ENCODE data around the gene DNMT3L.
"Not testable (repeated sequence)": the region's sequence is repeated elsewhere in the genome, so short reads cannot be mapped to it uniquely, and the experiment has no call there.

Gene DNMT3L

GRCh38 chr21:44294391-44295162 lies 32.9 kb upstream of the DNMT3L start:
- no peak for DNase-seq (ENCODE audit: low read depth)

- DNase-seq (ENCODE audit: low read depth): no peak
These were observed 32.0 kb upstream of the DNMT3L start for GRCh38 chr21:44293551-44294231.

GRCh38 chr21:44292812-44293195 lies 31.1 kb upstream of the DNMT3L start:
- no peak for DNase-seq (ENCODE audit: low read depth)

- DNase-seq (ENCODE audit: low read depth): no peak
These were observed 30.5 kb upstream of the DNMT3L start for GRCh38 chr21:44291936-44292811.

DNA sequence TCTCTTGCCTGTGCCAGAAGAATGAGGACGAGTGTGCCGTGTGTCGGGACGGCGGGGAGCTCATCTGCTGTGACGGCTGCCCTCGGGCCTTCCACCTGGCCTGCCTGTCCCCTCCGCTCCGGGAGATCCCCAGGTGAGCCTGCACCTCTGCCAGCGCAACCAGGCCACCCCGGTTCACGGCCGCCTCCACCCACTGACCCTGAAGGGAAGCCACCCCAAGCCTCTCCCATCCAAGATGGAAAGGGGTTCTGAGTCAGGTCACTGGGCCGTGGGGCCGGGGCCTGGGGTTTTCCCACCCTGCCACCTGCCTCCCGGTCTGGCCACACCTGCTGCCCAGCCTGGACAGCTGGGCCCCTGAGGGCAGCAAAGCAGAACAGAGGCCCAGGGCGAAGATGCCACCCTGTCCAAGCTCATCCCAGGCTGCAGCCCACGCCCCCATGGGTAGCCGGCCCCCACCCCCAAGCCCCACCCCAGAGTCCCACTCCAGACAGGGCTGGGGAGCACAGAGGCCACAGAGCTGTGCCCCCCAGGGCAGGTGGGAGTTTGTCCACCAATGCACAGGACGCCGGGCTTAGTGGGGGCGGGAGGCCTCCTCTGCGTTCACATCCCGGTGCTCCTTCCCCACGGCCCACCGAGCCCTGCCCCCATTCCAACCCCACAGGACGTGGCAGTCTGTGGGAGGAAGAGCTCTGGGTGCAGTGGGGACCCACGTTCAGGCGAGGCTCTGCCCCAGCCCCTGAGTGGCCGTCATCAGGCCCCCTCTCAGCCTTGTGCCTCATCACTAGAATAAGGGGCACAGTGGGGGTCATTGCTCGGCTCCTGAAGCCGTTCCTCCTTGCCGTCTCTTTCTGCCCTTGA lies 29.6 kb upstream of the DNMT3L start:
- DNase-seq (ENCODE audit: low read depth): no peak

DNA sequence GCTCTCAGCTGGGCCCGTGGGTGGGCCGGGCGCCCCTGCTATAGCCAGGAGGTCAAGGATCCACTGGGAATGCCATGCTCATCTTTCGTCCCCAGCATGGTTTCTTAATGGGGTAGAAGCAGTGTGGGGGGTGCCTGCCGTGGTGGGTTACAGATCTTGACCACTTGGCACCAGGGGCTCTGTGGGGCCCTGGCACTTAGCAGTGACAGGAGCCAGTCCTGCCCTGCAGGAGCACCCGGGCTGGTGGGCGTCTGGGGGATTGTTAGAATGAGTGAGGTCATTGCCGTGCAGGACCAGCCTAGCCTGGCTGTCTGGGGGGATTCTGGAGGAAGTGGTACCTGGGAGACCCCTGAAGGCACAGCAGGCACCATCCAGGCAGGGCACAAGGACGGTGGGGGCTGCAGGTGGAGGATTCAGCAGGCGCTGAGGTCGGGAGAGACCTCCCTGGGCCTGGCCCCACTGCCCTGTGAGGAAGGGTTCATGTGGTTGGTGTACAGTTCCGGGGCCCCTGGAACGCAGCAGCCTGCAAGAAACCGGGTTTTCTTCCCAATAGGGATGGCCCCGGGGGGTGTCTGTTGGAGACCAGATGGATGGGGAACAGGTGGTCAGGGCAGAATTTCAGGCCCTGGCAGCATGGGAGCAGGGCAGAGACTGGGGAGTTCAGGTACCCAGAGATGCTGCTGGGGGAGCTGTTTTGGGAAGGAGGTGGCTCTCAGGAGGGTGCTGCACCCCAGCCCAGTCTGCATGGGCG lies 28.8 kb upstream of the DNMT3L start:
- DNase-seq (ENCODE audit: low read depth): no peak

DNA sequence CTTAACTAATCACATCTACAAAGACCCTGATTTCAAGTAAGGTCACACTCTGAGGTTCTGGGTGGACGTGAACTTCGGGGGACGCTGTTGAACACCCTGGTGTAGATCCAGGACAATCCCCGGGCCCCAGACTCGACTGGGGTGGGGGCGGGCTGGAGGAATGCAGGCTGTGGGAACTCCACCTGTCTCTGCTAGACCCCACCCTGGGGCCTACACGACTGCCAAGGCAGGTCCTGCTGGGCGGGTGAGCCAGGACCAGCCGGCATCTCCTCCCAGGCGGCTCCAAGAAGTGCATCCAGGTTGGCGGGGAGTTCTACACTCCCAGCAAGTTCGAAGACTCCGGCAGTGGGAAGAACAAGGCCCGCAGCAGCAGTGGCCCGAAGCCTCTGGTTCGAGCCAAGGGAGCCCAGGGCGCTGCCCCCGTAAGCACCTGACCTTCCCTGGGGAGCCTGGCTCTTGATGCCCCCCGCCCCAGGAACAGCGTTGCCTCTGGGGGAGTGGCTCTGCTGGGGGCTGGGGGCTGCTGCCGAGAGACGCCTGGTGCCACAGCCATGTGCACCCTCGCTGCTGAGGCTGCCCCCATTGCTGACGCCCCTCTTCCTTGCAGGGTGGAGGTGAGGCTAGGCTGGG lies 27.8 kb upstream of the DNMT3L start:
- no peak for DNase-seq (ENCODE audit: low read depth)

DNA sequence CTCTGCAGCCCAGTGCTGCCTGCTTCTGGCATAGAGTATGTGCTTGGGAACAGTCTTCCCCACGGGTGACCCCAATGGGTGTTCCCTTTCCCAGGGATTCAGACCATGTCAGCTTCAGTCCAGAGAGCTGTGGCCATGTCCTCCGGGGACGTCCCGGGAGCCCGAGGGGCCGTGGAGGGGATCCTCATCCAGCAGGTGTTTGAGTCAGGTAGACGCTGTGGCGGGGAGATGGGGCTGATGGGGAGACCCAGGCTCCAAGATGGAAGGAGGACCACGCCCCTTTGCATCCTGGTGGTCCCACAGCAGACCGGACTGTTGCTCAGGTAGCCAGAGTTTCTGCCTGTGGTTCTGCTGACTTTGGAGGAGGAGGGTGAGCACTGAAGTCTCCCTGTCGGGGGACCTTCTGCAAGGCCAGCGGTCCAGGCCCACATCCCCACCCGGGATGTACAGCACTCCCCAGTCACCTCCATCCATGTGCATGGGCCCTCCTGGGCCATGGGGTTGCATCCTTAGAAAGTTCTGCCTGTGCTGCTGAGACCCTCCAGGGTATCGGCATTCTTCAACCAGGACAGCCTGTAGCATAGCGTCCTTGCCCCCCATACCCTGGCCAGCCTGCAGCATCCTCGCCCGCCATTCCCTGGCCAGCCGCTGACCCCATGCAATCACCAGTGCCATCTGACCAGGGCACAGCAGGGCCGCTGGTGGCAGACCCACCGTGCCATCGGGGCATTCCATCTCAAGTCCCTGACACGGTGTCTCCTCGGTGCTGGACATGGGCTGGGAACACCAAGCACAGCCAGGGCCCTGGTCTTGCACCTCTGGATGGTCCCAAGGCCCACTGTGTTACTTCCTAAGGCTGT lies 26.8 kb upstream of the DNMT3L start:
- DNase-seq (ENCODE audit: low read depth): no peak

DNA sequence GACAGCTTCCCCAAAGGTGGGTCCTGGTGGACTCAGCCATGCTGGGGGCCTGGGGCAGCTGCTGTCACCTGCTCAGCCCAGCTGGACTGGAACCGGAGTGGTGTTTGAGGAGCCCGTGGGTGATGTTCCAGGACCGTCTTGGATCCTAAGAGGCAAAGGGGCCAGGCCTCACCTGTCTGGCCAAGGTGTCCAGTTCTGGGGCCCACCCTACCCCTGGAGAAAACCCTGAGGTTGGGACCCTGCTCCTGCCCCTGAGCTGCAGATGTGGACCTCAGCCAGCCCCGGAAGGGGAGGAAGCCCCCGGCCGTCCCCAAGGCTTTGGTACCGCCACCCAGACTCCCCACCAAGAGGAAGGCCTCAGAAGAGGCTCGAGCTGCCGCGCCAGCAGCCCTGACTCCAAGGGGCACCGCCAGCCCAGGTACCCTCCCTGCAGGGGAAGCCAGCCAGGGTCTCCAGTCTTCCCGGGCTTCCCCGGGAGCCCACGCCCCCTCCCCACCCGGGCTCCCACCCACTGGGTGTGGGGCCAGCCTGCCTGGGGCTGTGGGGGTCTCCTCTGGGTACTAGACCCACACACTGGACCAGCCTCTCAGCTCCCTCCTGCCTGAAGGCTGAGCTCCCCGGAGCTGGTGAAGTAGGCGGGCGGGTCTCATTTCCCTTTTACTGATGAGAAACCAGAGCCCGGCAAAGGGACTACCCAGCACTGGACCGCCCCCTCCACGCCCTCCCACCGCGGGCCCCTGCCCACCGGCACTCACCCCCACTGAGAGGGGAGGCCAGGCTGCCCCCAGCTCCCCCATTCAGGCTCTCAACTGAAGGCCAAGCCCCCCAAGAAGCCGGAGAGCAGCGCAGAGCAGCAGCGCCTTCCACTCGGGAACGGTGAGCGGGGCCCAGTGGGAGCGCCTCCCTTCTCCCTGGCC lies 25.3 kb upstream of the DNMT3L start:
- DNase-seq (ENCODE audit: low read depth): no peak

- no peak for DNase-seq (ENCODE audit: low read depth)
These were observed 24.5 kb upstream of the DNMT3L start for GRCh38 chr21:44286086-44286715.

- DNase-seq (ENCODE audit: low read depth): no peak
These were observed 23.7 kb upstream of the DNMT3L start, which contains the start of gene AIRE for GRCh38 chr21:44285138-44285992. Gene AIRE, plus strand, starts transcription at chr21:44285876. Its CDS starts 131 bp downstream, at chr21:44286007.

- DNase-seq (ENCODE audit: low read depth): no peak
These were observed 22.3 kb upstream of the DNMT3L start for GRCh38 chr21:44283948-44284347.

DNA sequence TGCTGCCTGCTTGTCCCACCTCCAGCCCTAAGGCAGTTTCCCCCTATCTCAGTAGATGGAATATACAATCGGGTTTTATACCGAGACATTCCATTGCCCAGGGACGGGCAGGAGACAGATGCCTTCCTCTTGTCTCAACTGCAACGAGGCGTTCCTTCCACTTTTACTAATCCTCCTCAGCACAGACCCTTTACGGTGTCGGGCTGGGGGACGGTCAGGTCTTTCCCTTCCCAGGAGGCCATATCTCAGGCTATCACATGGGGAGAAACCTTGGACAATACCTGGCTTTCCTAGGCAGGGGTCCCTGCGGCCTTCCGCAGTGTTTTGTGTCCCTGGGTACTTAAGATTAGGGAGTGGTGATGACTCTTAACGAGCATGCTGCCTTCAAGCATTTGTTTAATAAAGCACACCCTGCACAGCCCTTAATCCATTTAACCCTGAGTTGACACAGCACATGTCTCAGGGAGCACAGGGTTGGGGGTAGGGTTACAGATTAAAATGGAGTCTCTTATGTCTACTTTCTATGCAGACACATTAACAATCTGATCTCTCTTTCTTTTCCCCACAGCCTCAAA lies 21.6 kb upstream of the DNMT3L start:
- DNase-seq (ENCODE audit: low read depth): not testable (repeated sequence)

- no peak for DNase-seq (ENCODE audit: low read depth)
These were observed 20.7 kb upstream of the DNMT3L start for GRCh38 chr21:44282370-44282769.

- DNase-seq (ENCODE audit: low read depth): no peak
These were observed 20.1 kb upstream of the DNMT3L start for GRCh38 chr21:44281801-44282200.

Measured in activated T-helper 1 cell treated with Interleukin-2 at 50 U/mL for 16 hours (primary cell).